Panc1 (cell line): ENCODE measurements around the gene TIRAP. TPM values are rescaled to one million over a fixed set of nuclear protein-coding genes. Genes with fewer than 3 reads are reported as not detected.

Experiments
- ATAC-seq: fragments of 200-7000 bp; cut with Tn5 transposase; 2 replicates; pipeline ENCODE4 v1.9.1; 2020; ENCODE audit warnings: mild to moderate bottlenecking, moderate library complexity
- BruUV-seq: library from RNA; stranded (reverse); fragments of 400-500 nt; replicated peaks from 2 replicates; lab custom pipeline; 2021; lab: Mats Ljungman, UMichigan
- CTCF ChIA-PET: fragments of 300-600 bp; sonication (Branson Sonifier 250); formaldehyde crosslinking; loops from one replicate; lab custom pipeline; 2022; ENCODE audit warnings: antibody characterized with exemption; lab: Charles Lee
- POLR2A ChIA-PET: fragments of 300-600 bp; sonication (Branson Sonifier 250); formaldehyde crosslinking; loops from one replicate; lab custom pipeline; 2022; ENCODE audit warnings: antibody characterized with exemption; lab: Charles Lee
- DNase-seq: peaks from one replicate; pipeline ENCODE4 v3.0.0-alpha.2; 2010; ENCODE audit warnings: low read depth, low spot score
- H3K27ac ChIP-seq: 2 replicates; pipeline ENCODE4 v1.5.1; 2011; ENCODE audit warnings: mild to moderate bottlenecking, low read length, inconsistent platforms
- H3K27me3 ChIP-seq: fragments of 200-500 bp; sonication (Bioruptor generic); 2 replicates; pipeline ENCODE4 v1.6.0; 2014; ENCODE audit warnings: low read length, inconsistent platforms; ENCODE audit not compliant: control insufficient read depth, insufficient read depth
- H3K36me3 ChIP-seq: fragments of 200-500 bp; sonication (Bioruptor generic); 2 replicates; pipeline ENCODE4 v1.5.1; 2014; ENCODE audit warnings: inconsistent platforms, mild to moderate bottlenecking, low read length, moderate library complexity; ENCODE audit not compliant: control insufficient read depth, insufficient read depth
- H3K4me1 ChIP-seq: 2 replicates; pipeline ENCODE4 v1.5.1; 2011; ENCODE audit warnings: inconsistent platforms, mild to moderate bottlenecking, low read length, moderate library complexity; ENCODE audit not compliant: control insufficient read depth, insufficient read depth
- H3K4me3 ChIP-seq, 2 experiments: 2 replicates each; pipeline ENCODE4 v1.5.1; 2011 to 2012; ENCODE audit warnings: low read depth in 2 of 2, low read length in 2 of 2, mild to moderate bottlenecking in 2 of 2, inconsistent platforms in 1 of 2, moderate library complexity in 1 of 2
- H3K9me3 ChIP-seq: fragments of 200-500 bp; sonication (Bioruptor generic); 2 replicates; pipeline ENCODE4 v1.5.1; 2014; ENCODE audit warnings: low read depth, mild to moderate bottlenecking, inconsistent platforms, low read length, moderate library complexity; ENCODE audit not compliant: control insufficient read depth, insufficient read depth
- POLR2AphosphoS5 ChIP-seq: IDR thresholded peaks from 2 replicates; pipeline ENCODE4 v1.6.1; 2012; ENCODE audit warnings: mild to moderate bottlenecking, low read depth, low read length, moderate library complexity
- SIN3A ChIP-seq: IDR thresholded peaks from 2 replicates; pipeline ENCODE4 v1.6.1; 2012; ENCODE audit warnings: low read depth, mild to moderate bottlenecking, low read length, moderate library complexity, borderline replicate concordance; ENCODE audit not compliant: insufficient read depth
- TCF7L2 ChIP-seq: IDR thresholded peaks from 2 replicates; pipeline ENCODE4 v1.6.1; 2011; ENCODE audit warnings: mild to moderate bottlenecking, low read depth, low read length, inconsistent platforms
- in situ Hi-C: cut with HindIII; loops from 2 replicates; pipeline ENCODE4 v1.10.0; 2016; ENCODE audit warnings: low sequenced_read_pairs, low pct_unique_long_range_greater_than_20kb
- intact Hi-C: fragments of 100-400 bp; cut with micrococcal nuclease; formaldehyde crosslinking; loops from one replicate; pipeline ENCODE4 v1.10.0; 2022; ENCODE audit not compliant: unreplicated experiment
- total RNA-seq: library from RNA; stranded (reverse); gene quantifications from one replicate; pipeline ENCODE4 v1.2.1, GENCODE V29; 2021; ENCODE audit not compliant: unreplicated experiment
- TF ChIP-seq, protein P1 (sequence below), 2 experiments: IDR thresholded peaks; 2 replicates each; pipeline ENCODE4 v1.6.1; 2011 to 2012; ENCODE audit warnings: low read depth in 2 of 2, control low read depth in 1 of 2, low read length in 1 of 2, mild to moderate bottlenecking in 1 of 2, moderate library complexity in 1 of 2; ENCODE audit not compliant: insufficient read depth in 1 of 2
- TF ChIP-seq, protein P2 (sequence below): fragments of 450-650 bp; IDR thresholded peaks from 2 replicates; pipeline ENCODE4 v1.5.1; 2017; ENCODE audit warnings: mild to moderate bottlenecking

Gene TIRAP
- total RNA-seq, 1 experiment from 2014 or later: 19.3 TPM

DNA sequence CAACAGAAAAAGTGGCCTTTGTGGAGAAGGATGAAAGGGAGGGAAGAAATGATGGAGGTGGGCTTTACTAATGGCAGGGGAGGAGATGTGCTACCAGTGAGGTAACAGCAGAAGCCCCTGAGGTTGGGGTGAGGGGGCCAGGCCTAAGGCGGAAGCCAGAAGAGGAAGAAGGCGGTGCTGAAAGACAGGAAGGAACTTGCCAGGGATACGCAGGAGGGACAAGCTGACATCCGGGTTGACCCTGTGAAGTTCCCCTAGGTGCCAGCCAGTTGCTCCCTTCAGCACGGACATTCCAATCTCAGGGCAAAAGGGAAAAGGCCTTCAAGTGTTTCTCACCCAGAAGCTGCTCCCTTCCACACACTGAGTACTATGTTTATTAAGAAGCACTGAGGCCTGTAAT is 2.3 kb upstream of the TIRAP start:
- Histone ChIP-seq H3K4me3 (no peak overlapping the region), H3K27me3 (no peaks in the 10 kb centered on the region), H3K36me3 (peaks cover 7% of the 10 kb centered on the region; the same call in 1 of the 2 replicates), H3K4me1 (peaks cover 11% of the 10 kb centered on the region; the same call in 1 of the 2 replicates), H3K9me3 (no peaks in the 10 kb centered on the region), H3K27ac (no peak overlapping the region)
- ATAC-seq (no peak), DNase-seq (no peak)
- POLR2A ChIA-PET: no interaction called here
- intact Hi-C loops: no loop called here
- no TSS peak for BruUV-seq
- in situ Hi-C loops: no loop called here
- CTCF ChIA-PET: no interaction called here
- no peak for TF ChIP-seq POLR2AphosphoS5
- TF ChIP-seq TCF7L2: no peak
- TF ChIP-seq, protein P1, sequence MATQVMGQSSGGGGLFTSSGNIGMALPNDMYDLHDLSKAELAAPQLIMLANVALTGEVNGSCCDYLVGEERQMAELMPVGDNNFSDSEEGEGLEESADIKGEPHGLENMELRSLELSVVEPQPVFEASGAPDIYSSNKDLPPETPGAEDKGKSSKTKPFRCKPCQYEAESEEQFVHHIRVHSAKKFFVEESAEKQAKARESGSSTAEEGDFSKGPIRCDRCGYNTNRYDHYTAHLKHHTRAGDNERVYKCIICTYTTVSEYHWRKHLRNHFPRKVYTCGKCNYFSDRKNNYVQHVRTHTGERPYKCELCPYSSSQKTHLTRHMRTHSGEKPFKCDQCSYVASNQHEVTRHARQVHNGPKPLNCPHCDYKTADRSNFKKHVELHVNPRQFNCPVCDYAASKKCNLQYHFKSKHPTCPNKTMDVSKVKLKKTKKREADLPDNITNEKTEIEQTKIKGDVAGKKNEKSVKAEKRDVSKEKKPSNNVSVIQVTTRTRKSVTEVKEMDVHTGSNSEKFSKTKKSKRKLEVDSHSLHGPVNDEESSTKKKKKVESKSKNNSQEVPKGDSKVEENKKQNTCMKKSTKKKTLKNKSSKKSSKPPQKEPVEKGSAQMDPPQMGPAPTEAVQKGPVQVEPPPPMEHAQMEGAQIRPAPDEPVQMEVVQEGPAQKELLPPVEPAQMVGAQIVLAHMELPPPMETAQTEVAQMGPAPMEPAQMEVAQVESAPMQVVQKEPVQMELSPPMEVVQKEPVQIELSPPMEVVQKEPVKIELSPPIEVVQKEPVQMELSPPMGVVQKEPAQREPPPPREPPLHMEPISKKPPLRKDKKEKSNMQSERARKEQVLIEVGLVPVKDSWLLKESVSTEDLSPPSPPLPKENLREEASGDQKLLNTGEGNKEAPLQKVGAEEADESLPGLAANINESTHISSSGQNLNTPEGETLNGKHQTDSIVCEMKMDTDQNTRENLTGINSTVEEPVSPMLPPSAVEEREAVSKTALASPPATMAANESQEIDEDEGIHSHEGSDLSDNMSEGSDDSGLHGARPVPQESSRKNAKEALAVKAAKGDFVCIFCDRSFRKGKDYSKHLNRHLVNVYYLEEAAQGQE (IDR thresholded peaks at IDR 0.05; ENCODE audit: insufficient read depth in 1 of 2, low read depth in 2 of 2, low read length in 1 of 2): no peak
- TF ChIP-seq, protein P2, sequence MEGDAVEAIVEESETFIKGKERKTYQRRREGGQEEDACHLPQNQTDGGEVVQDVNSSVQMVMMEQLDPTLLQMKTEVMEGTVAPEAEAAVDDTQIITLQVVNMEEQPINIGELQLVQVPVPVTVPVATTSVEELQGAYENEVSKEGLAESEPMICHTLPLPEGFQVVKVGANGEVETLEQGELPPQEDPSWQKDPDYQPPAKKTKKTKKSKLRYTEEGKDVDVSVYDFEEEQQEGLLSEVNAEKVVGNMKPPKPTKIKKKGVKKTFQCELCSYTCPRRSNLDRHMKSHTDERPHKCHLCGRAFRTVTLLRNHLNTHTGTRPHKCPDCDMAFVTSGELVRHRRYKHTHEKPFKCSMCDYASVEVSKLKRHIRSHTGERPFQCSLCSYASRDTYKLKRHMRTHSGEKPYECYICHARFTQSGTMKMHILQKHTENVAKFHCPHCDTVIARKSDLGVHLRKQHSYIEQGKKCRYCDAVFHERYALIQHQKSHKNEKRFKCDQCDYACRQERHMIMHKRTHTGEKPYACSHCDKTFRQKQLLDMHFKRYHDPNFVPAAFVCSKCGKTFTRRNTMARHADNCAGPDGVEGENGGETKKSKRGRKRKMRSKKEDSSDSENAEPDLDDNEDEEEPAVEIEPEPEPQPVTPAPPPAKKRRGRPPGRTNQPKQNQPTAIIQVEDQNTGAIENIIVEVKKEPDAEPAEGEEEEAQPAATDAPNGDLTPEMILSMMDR: no peak
- no peak for TF ChIP-seq SIN3A

DNA sequence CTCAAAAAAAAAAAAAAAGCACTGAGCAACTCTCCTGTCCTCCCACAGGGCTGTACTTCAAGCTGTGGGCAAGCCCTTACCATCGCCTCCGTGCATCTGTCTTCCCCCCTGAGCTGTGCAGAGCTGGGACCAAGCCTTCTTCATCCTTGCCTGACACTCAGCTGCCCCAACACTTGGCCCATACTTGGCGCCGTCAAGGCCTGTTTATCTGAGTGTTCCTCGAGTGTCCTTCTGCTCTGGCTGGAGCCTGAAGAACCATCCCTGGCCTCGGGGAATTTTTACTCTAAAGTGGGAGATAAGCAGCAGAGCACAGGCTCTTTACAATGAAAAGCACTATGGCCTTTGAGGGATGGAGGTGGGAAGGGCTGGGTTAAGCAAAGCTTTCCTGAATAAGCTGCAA is 1.6 kb upstream of the TIRAP start:
- Histone ChIP-seq H3K4me3 (no peak overlapping the region), H3K9me3 (no peaks in the 10 kb centered on the region), H3K27ac (no peak overlapping the region), H3K36me3 (peaks cover 3% of the 10 kb centered on the region; the same call in 1 of the 2 replicates), H3K4me1 (peaks cover 11% of the 10 kb centered on the region; the same call in 1 of the 2 replicates), H3K27me3 (no peaks in the 10 kb centered on the region)
- ChIA-PET CTCF (no interaction called here), POLR2A (no interaction called here)
- in situ Hi-C loops: no loop called here
- ATAC-seq (no peak), DNase-seq (no peak)
- no TSS peak for BruUV-seq
- intact Hi-C loops: no loop called here
- TF ChIP-seq POLR2AphosphoS5 (no peak), SIN3A (no peak), TCF7L2 (no peak)
- TF ChIP-seq, protein P1 (IDR thresholded peaks at IDR 0.05; ENCODE audit: insufficient read depth in 1 of 2, low read depth in 2 of 2, low read length in 1 of 2): no peak
- TF ChIP-seq, protein P2: no peak
